Myometrial cell (primary cell): ENCODE data around the gene NTRK3. TPM values are rescaled to one million over a fixed set of nuclear protein-coding genes. Genes with fewer than 3 reads are reported as not detected.

Experiments
- total RNA-seq: library from RNA; depleted of rRNA; stranded (reverse); fragments of >200 nt; gene quantifications from 2 replicates; pipeline ENCODE4 v1.2.3, GENCODE V29; 2015

Gene NTRK3
- not detected in 2 replicates for total RNA-seq

DNA sequence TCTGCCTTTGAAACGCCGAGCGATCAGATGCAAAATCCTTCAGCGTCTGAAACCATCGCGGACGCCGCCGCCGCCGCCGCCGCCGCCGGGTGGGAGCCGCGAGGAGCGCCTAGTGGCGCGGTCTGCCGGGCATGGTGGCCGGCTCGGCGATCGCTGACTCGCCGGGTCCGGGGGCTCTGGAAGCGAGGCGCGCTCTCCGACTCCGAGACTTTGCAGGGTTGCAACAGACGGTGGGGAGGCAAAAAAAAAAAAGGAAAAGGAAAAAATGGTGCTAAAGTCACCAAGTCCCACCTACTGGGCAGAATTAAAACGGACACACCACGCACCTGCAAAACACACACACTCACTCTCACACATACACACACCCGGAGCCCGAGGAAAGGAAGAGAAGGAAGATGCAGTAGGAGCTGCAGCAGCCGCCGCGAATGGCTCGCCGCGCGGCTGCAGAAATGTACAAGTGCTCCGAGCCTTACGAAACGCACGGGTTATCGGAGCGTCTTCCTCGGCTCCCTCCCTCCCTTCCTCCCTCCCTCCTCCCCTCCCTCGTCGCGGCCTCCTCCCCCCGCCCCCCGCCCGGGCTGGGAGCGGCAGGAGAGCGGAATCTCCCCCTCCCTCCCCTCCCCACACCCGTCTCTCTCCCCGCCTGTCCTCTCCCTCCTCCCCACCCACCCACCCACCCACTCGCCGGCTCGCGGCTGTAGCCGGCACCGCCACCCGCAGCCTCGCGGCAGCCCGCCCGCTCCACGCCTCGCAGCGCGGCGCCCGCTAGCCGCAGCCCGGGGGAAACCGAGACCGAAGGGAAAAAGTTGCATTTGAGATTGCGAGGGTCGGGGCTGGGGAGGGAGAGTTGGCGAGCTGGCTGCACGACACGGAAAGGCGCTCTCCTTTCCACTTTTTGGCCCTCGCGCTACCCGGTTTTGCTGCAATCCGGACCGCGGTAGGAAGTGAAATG is at the start of gene NTRK3:
Gene NTRK3, minus strand, starts transcription at position 461 of the 952 bp plus-strand sequence. CDS start 586 bp downstream, outside the sequence.

Other genes starting within 250 kb of the NTRK3 start
- 12.4 and 26.9 TPM in 2 replicates for gene MRPL46, start 210.6 kb upstream of the NTRK3 start, total RNA-seq
- 43.2 and 46.7 TPM in 2 replicates for gene MRPS11, start 211.0 kb upstream of the NTRK3 start, total RNA-seq